Activated CD4-positive, alpha-beta T cell treated with anti-CD3 and anti-CD28 coated beads, Interleukin-2, Interleukin-6, amounts not matched to agents 100 ng/mL and 50 ng/mL, durations not matched to agents 16 hours and 8 hours (primary cell): ENCODE measurements around the gene TEX35.
"Not testable (repeated sequence)": the region's sequence is repeated elsewhere in the genome, so short reads cannot be mapped to it uniquely, and the experiment has no call there.

Experiments
- DNase-seq: peaks from one replicate; pipeline ENCODE4 v3.0.0-alpha.2; 2020

Gene TEX35

GRCh38 chr1:178542554-178543289, 29.8 kb downstream of the TEX35 start:
- DNase-seq, result peak; percentile 93

- DNase-seq, result no peak
Observed at GRCh38 chr1:178543290-178543607, 30.3 kb downstream of the TEX35 start.

DNA sequence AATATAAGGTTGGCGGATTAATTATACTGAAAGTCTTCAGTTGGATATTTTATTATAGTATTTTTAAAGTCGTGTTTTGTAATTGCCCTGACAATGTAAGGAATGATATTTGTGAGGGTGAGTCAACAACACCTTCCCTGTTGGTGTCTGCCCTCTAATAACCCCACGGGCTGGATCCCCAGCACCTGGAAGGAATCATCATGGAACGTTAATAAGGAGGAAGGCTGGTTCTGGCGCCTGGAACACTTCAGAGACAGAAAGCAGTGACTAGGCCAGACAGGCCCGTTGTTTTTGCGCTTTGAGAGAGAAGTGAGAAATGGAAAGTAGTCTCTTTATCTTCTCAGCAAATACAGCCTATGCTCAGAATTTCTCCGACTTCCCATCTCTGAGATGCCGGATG, 31.6 kb downstream of the TEX35 start:
- no peak for DNase-seq

- DNase-seq, result no peak
Observed at GRCh38 chr1:178548108-178548507, 35.2 kb downstream of the TEX35 start.

DNA sequence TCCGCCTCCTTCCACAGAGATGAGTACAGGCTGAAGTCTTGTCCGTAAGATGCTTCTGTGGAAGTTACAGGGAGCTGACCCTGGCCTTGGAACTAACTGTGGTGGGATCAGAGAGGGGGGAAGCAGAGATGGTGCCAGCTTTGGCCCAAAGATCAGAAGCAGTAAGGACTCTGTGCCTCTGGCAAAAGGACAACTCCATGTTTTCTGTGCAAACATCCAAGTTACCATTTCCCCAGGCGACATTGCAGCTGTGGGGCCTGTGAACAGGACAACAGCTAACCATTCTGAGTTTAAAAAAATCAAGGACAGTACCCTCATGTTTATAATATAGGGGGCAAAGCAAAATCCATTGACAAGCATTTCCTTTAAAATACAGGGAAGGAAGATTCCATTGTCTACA, 38.4 kb downstream of the TEX35 start:
- no peak for DNase-seq

GRCh38 chr1:178551940-178552339, 39.0 kb downstream of the TEX35 start:
- DNase-seq, result no peak

DNA sequence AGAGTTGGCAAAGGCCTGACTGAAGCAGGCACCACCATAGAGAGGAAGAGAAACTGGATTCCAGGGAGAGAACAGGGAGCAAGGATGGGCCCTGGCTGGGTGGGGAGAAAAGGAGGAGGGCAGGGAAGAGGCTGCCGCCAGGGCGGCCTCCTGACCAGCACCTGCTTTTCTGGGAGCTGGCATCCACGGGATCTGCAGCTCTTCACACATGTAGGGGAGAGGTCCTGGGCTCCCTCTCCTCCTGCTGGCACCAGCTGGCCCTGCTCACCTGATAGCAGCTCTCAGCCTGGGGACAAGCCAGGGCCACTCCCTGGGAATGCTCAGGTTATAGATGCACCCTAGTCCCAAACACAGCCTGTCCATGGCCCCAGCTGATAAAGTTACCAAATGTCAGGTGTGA, 39.9 kb downstream of the TEX35 start:
- no peak for DNase-seq

DNA sequence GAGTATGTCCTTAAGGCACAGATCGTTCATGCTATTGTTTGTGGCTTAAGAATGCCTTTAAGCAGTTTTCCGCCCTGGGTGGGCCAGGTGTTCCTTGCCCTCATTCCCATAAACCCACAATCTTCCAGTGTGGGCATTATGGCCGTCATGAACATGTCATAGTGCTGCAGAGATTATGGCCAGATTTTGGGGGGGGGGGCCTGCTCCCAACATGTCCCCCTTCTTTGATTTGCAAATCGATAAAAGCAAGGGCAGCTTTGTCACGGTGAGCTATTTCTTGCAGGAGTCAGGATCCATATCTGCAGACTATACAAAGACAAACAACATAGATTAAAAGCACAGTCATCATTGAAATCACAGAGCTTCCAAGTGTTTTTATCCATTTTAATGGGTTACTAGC, 41.4 kb downstream of the TEX35 start:
- not testable (repeated sequence) for DNase-seq

DNA sequence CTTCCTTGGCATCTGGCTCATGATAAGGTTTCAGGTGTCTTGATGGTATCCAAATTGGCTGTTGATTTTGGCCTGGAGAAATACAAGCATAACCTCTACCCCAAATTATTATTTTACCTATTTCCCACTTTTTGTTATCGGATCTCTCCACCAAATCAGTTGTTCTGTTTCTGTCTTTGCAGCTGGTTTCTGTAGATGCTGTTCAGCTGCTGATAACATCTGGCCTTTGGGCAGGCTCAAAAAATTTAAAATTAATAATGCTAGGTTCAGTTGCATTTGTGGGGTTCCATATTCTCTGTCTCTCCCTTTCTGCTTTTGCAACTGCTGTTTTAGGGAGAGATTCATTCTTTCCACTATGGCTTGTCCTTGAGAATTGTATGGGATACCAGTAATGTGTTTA, 42.7 kb downstream of the TEX35 start:
- not testable (repeated sequence) for DNase-seq

DNA sequence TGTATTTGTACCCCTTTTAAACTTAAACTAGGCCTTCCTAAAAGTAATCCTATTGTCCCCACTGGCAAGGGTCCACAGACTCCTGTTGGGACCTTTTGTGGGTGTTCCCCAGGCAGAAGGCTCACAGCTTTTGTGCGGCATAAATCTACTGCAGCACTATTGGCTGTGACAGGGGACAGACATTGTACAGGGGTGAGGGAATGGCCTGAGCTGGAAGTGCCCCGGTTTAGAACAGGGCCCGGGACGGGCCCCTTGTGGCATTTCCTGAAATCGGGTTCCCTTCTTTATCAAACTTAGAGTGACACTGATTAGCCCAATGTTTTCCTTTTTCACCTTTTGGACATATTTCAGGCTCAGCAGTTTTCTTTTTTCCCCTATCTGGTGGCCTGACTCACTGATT, 45.9 kb downstream of the TEX35 start:
- DNase-seq, result not testable (repeated sequence)

DNA sequence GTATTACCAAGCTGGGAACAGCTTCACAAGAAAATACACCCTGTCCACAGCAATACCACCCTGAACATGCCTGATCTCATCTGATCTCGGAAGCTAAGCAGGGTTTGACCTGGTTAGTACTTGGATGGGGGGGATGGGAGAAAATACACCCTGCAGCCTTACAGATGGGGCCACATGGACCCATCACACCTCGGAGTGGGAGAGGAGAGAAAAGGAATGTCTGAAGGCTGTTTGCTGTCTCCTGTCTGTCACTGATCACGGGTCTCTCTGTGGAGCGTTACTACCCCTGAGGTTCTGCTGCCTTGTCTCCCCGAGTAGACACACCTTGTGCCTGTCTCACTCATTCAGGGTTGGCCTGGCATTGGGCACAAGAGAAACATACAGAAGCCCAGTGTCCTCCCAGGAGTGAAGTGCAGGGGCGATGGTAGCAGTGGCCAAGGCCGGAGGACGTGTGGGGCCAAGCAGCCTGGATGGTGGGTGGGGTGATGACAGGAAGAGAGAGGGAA, 48.0 kb downstream of the TEX35 start:
- DNase-seq, result no peak

GRCh38 chr1:178563099-178563820, 50.4 kb downstream of the TEX35 start:
- no peak for DNase-seq

DNA sequence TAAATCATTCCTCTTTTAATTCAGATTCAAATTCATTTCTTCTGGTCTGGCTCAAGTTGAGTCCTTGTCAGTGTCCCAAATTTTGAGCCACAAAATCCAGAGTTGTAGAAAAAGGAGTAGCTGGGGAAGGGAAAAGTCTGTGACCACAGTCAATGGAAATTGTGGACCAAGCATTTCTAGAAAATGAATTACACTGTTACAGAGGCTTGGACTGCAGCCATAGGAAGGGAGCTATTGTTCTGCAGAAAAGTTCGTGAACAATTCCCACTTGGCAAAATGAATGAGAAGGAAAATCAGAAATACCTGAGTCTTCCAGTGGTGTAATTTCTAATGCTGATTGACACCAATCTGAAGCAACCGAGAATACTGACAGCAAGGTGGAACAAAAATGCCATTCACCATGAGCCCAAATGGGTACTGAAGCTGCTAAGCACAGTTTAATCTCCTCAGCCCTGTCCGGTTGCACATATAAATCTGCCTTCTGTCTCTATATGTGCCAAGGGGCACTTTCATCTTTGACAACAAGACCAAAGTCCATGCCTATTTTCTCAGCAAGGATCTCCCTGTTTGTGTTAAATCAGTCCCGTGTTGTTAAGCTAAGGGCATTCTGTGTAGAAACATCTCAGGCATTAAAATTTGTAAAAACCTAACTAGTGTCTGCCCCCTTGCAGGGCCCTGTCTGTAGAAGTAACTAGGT, 51.3 kb downstream of the TEX35 start:
- no peak for DNase-seq

- no peak for DNase-seq
Observed at GRCh38 chr1:178564783-178565180, 51.9 kb downstream of the TEX35 start.

- no peak for DNase-seq
Observed at GRCh38 chr1:178565586-178565985, 52.7 kb downstream of the TEX35 start.

DNA sequence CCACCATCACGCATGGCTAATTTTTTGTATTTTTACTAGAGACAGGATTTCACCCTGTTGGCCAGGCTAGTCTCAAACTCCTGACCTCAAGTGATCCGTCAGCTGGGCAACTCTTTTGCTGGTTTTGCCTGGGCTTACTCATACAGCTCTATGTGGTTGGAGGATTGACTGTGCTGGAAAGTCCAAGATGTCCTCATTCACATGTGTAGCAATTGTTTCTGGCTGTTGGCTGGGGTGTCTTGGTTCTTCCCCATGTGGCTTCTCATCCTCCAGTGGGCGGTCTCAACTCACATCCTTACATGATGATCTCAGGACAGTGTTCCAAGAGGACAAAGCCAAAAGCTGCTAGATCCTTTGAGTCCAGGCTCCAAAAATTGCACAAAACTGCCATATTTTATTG, 53.3 kb downstream of the TEX35 start:
- peak; percentile 46 for DNase-seq

DNA sequence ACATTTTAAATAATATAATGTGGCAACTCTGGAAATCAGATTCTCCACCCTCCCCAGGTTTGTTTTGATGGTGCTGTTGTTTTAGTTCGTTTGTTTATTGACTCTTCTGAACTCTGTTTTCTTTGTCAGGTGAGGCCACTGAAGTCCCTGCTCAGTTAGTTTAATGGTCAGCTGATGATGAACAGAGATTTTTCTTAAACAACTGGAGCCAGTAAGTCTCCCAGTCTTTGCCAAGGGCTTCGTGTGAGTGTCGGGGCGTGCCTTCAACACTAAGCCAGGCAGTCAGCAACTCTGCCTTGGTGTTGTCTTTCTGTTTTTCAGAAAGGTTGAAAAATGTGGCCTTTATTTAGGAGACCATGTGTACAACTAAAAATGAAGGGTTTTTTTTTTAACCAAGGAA, 58.9 kb downstream of the TEX35 start:
- DNase-seq, result no peak
